ENCODE data around the gene PAN3. TPM values are rescaled to one million over a fixed set of nuclear protein-coding genes. Genes with fewer than 3 reads are reported as not detected.
A peak's percentile ranks its signal among the peaks of the same experiment; 100 is the strongest.

The PAN3 gene, protein sequence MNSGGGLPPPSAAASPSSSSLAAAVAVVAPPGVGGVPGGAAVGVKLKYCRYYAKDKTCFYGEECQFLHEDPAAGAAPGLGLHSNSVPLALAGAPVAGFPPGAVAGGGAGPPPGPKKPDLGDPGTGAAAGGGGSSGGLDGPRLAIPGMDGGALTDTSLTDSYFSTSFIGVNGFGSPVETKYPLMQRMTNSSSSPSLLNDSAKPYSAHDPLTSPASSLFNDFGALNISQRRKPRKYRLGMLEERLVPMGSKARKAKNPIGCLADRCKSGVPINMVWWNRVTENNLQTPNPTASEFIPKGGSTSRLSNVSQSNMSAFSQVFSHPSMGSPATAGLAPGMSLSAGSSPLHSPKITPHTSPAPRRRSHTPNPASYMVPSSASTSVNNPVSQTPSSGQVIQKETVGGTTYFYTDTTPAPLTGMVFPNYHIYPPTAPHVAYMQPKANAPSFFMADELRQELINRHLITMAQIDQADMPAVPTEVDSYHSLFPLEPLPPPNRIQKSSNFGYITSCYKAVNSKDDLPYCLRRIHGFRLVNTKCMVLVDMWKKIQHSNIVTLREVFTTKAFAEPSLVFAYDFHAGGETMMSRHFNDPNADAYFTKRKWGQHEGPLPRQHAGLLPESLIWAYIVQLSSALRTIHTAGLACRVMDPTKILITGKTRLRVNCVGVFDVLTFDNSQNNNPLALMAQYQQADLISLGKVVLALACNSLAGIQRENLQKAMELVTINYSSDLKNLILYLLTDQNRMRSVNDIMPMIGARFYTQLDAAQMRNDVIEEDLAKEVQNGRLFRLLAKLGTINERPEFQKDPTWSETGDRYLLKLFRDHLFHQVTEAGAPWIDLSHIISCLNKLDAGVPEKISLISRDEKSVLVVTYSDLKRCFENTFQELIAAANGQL
- total RNA-seq (16.5 TPM), polyA plus RNA-seq (ENCODE audit: insufficient read depth in 1 of 8, insufficient read length in 8 of 8, low replicate concordance in 1 of 8) (10 to 100 TPM; 17.3 to 24.0 (median 19.0) TPM)
- long read RNA-seq, donor 1, partial matches to known transcripts: 22 of 23 reads
- long read RNA-seq, donor 1, other reads (novel, unspliced or antisense): 0 of 23 reads
- long read RNA-seq, donor 2: 0 reads
- long read RNA-seq, donor 3, partial matches to known transcripts: 35 of 36 reads
- long read RNA-seq, donor 3, other reads (novel, unspliced or antisense): 0 of 36 reads
- long read RNA-seq, donor 4: 0 reads
- long read RNA-seq, donor 5, full-length matches to known transcripts: 1 of 1 reads
- long read RNA-seq, donor 5, partial matches to known transcripts: 0 of 1 reads
- long read RNA-seq, donor 5, other reads (novel, unspliced or antisense): 0 of 1 reads
- long read RNA-seq, donor 6: 0 reads
- long read RNA-seq, donor 7: 0 reads
- long read RNA-seq, donor 8: 0 reads
- long read RNA-seq, donor 9: 0 reads
- long read RNA-seq, donor 10: 0 reads
- long read RNA-seq, donor 11: 0 reads

DNA sequence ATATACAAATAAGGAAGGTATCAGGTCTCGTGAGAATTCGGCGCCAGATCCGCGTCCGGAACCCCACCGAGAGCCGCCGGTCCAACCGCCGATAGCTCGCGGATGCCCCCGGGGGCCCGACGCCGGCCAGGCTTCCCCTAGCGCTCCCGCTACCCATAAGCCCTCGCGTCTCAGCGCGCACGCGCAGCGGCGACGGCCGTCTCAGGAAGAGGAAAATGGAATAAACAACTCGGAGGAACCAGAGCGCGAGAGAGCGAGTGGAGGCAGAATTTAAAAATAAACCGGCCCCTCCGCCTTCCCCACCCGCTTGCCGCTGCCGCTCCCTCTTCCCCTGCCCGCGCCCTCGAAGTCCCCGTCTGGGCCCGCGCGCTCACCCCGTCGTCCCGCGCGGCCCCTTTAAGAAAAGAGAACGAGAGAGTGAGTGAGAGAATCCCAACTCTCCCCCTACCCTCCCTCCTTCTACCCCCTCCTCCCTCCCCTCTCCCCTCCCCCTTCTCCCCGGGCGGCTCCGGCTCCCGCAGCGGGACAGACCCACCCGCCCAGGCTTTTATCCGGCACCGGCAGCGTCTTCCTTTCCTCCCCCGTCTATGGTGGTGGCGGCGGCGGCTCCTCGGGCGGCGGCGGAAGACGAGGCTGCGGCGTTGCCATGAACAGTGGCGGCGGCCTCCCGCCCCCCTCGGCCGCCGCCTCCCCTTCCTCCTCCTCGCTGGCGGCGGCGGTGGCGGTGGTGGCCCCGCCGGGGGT is at the start of gene PAN3:
Gene PAN3 (plus strand): TSS at position 534 of the 744 bp plus-strand sequence. CDS start 113 bp downstream, at position 647.
- Histone ChIP-seq H3K27me3 (ENCODE audit: control insufficient read depth, insufficient read depth, low read length) (no peaks in the 10 kb centered on the region), H3K27ac (ENCODE audit: low read length) (peak within 1 kb of the TSS; percentile 93), H3K4me1 (ENCODE audit: control insufficient read depth, insufficient read depth, low read length) (no peaks in the 10 kb centered on the region), H3K36me3 (ENCODE audit: control insufficient read depth, insufficient read depth, low read length) (no peaks in the 10 kb centered on the region), H3K9me3 (replicated peaks; ENCODE audit: control insufficient read depth, low read depth, low read length) (no peaks in the 10 kb centered on the region), H3K4me3 (ENCODE audit: low read length) (peak within 1 kb of the TSS; percentile 53)
- DNase-seq: peak; percentile 97
- WGBS (ENCODE audit: insufficient coverage): under 1% methylated on average over 32 of the region's 84 CpGs

DNA sequence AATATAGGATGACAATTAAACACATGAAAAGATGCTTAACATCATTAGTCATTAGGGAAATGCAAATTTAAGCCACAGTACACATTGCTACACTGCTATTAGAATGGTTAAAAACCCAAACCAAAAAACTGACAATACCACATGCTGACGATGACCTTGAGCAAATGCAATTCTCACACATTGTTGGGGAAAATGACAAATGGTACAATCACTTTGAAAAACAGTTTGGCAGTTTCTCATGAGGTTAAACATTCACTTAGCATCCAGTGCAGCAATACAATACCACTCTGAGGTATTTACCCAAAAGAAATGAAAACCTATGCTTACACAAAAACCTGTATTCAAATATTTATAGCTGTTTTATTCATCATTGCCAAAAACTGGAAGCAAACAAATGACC is 49.3 kb upstream of the PAN3 start:
- Histone ChIP-seq H3K4me1 (ENCODE audit: control insufficient read depth, insufficient read depth, low read length) (no peaks in the 10 kb centered on the region), H3K27ac (ENCODE audit: low read length) (no peak overlapping the region), H3K9me3 (replicated peaks; ENCODE audit: control insufficient read depth, low read depth, low read length) (no peaks in the 10 kb centered on the region), H3K4me3 (ENCODE audit: low read length) (no peak overlapping the region), H3K36me3 (ENCODE audit: control insufficient read depth, insufficient read depth, low read length) (no peaks in the 10 kb centered on the region), H3K27me3 (ENCODE audit: control insufficient read depth, insufficient read depth, low read length) (no peaks in the 10 kb centered on the region)
- no CpG with 5 or more reads among the region's 1 CpG for WGBS (ENCODE audit: insufficient coverage)
- DNase-seq: no peak

DNA sequence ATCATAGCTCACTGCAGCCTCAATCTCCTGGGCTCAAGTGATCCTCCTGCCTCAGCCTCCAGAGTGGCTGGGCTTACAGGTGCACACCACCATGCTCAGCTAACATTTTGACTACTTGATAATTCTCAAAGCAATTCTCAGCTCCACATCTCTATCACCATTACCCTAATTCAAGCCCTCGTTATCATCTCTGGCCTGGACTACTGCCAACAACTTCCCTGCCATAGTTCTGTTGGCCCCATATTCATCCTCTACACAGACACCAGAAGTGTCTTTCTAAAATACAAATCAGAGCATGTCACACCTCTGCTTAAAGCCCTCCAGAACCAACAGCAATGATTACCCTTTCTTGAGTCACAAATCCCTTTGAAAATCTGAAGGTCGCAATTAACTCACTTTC is 45.9 kb upstream of the PAN3 start:
- Histone ChIP-seq H3K4me1 (ENCODE audit: control insufficient read depth, insufficient read depth, low read length) (no peaks in the 10 kb centered on the region), H3K4me3 (ENCODE audit: low read length) (no peak overlapping the region), H3K27me3 (ENCODE audit: control insufficient read depth, insufficient read depth, low read length) (peaks cover 12% of the 10 kb centered on the region), H3K36me3 (ENCODE audit: control insufficient read depth, insufficient read depth, low read length) (no peaks in the 10 kb centered on the region), H3K27ac (ENCODE audit: low read length) (no peak overlapping the region), H3K9me3 (replicated peaks; ENCODE audit: control insufficient read depth, low read depth, low read length) (no peaks in the 10 kb centered on the region)
- DNase-seq: no peak
- 50% methylated on average over 1 of the region's 2 CpGs for WGBS (ENCODE audit: insufficient coverage)

DNA sequence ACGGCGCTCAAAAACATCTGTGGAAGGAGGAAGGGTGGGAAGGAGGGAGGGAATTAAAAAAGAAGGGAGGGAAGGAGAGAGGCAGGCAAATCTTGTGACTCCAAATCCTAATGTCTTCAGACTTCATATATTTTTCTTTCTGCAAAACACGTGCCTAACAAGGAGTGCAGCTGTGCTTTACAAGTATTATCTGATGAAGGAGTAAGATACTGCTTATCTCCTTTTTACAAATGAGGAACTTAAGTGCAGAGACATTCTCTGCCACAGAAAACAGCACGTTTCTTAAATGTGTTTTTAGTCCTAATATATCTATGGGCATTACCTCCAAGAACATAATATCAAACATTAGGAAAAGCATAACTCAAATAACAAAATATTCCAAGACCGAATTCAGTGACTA is 44.5 kb upstream of the PAN3 start:
- DNase-seq: no peak
- H3K4me3 ChIP-seq (ENCODE audit: low read length): no peak overlapping the region
- no peaks in the 10 kb centered on the region for H3K36me3 ChIP-seq (ENCODE audit: control insufficient read depth, insufficient read depth, low read length)
- H3K4me1 ChIP-seq (ENCODE audit: control insufficient read depth, insufficient read depth, low read length): no peaks in the 10 kb centered on the region
- peaks cover 20% of the 10 kb centered on the region for H3K27me3 ChIP-seq (ENCODE audit: control insufficient read depth, insufficient read depth, low read length)
- H3K9me3 ChIP-seq (replicated peaks; ENCODE audit: control insufficient read depth, low read depth, low read length): peaks cover 5% of the 10 kb centered on the region
- H3K27ac ChIP-seq (ENCODE audit: low read length): no peak overlapping the region
- WGBS (ENCODE audit: insufficient coverage): no CpG with 5 or more reads among the region's 5 CpGs

DNA sequence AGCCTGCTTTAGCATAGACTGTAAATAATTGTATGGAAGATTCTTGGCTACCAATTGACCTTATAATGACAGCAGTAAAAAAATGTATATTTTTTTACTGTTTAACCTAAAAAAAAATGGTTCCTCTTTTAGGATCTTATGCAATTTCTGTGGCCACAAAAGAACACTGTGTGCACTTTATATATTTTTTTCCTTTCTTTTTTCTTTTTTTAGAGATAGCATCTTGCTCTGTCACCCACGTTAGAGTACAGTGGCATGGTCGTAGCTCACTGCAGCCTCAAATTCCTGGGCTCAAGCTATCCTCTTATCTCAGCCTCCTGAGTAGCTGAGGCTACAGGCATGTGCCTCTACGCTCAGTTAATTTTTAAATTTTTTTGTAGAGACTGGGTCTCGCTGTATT is 44.0 kb upstream of the PAN3 start:
- H3K27me3 ChIP-seq (ENCODE audit: control insufficient read depth, insufficient read depth, low read length): peaks cover 21% of the 10 kb centered on the region

DNA sequence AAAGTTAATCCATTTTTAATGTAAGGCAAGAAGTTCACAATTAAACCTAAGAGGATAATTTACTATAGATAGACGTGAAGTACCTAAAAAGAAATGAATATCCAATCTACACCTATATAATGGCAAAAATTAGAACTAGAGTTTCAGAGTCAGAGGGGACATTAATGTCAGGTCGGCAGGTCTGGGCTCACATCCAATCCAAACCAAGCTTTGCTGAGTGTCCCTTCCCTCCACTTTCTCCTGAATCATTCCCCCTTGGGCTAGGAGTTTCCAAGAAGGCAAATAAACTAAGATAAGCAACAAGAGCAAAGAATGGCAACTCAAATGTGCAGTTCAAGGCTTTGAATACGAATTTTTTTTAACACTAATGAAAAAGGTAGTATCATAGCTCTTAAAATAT is 40.8 kb upstream of the PAN3 start:
- Histone ChIP-seq H3K27ac (ENCODE audit: low read length) (no peak overlapping the region), H3K4me3 (ENCODE audit: low read length) (no peak overlapping the region), H3K4me1 (ENCODE audit: control insufficient read depth, insufficient read depth, low read length) (peaks cover 5% of the 10 kb centered on the region), H3K36me3 (ENCODE audit: control insufficient read depth, insufficient read depth, low read length) (no peaks in the 10 kb centered on the region), H3K9me3 (replicated peaks; ENCODE audit: control insufficient read depth, low read depth, low read length) (peaks cover 5% of the 10 kb centered on the region), H3K27me3 (ENCODE audit: control insufficient read depth, insufficient read depth, low read length) (peaks cover 46% of the 10 kb centered on the region)
- WGBS (ENCODE audit: insufficient coverage): no CpG with 5 or more reads among the region's 3 CpGs
- no peak for DNase-seq

More for the DNA sequence above, 44.0 kb upstream of the PAN3 start:
- Histone ChIP-seq H3K27ac (ENCODE audit: low read length) (no peak overlapping the region), H3K4me1 (ENCODE audit: control insufficient read depth, insufficient read depth, low read length) (no peaks in the 10 kb centered on the region), H3K9me3 (replicated peaks; ENCODE audit: control insufficient read depth, low read depth, low read length) (peaks cover 5% of the 10 kb centered on the region), H3K36me3 (ENCODE audit: control insufficient read depth, insufficient read depth, low read length) (no peaks in the 10 kb centered on the region), H3K4me3 (ENCODE audit: low read length) (no peak overlapping the region)
- DNase-seq: no peak
- 70% methylated on average over 2 of the region's 4 CpGs for WGBS (ENCODE audit: insufficient coverage)

DNA sequence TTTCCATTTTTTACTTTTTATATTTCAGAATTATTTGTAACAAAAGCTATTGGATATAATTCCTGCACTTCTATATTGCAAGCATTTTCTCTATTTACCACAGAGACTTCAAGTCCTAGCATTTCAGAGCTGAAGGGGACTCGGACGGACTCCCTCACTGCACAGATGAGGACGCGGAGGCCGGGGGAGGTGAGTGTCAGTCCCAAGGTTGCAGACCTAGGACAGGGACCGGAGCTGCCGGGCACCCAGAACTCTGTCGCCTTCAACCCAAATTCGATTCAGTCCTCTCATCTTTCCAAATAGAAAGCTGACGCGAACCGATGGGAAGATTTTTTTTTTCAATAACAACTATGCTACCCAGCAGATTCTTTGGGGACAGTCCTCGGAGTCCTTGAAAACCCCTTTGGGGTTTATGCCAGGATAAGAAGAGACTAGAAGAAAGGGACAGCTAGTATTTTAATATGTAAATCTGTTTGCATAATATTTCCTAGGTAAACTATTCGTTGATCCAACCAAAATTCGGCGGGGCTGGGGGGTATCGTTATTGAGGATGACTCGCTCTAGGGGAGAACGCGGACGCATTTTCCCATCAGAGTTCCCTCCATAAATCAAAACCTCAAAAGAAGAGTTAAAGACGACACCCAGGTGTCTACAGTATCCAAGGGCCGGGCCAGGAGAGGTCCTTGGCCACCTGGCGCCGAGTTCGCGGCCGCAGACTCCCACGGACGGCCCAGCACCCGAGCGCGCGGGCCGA is 38.8 kb upstream of the PAN3 start:
- Histone ChIP-seq H3K27ac (ENCODE audit: low read length) (no peak overlapping the region), H3K36me3 (ENCODE audit: control insufficient read depth, insufficient read depth, low read length) (no peaks in the 10 kb centered on the region), H3K4me3 (ENCODE audit: low read length) (no peak overlapping the region), H3K27me3 (ENCODE audit: control insufficient read depth, insufficient read depth, low read length) (peaks cover 49% of the 10 kb centered on the region), H3K4me1 (ENCODE audit: control insufficient read depth, insufficient read depth, low read length) (peaks cover 5% of the 10 kb centered on the region), H3K9me3 (replicated peaks; ENCODE audit: control insufficient read depth, low read depth, low read length) (peaks cover 5% of the 10 kb centered on the region)
- WGBS (ENCODE audit: insufficient coverage): 4% methylated on average over 18 of the region's 35 CpGs
- no peak for DNase-seq

DNA sequence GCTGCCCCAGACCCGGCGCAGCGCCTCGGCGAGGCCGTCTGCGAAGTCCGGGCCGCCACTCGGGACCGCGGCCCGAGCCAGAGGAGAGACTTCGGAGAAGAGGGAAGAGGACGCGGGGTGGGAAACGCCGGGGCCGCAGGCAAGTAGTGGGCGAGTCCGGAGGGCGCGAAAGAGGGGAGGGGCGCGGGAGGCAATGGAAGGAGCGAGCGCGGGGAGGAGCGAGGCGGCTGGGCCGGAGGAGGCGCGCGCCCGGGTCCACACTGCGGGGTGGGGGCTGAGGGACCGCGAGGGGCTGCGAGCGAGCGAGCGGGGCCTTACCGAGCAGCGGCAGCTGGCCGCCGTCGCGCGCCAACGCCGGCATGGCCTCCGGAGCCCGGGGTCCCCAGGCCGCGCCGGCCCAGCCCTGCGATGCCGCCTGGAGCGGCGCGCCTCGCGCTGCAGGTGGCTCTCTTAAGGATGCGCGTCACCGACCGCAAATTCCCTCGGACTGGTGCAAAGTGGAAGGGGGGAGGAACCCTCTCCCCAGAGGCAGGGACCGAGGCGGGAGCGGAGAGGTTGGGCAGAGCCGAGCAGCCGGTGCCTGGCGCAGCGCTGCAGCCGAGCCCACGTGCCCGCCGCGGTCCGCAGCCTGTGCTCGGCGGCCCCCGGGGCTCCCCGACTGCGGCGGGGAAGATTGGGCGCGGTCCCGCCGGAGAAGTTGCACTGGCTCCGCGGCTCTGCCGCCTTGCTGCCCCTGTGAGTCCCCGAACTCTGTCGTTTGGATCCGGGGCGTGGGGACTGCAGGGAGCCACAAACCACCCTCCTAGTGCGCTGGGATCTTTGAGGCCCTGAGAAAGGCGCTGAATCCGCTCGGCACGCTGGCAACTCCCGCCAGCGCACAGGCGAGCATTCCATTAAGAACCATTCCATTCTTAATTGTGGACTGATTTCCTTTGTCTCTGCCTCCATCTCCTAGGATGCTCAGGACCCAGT is 37.9 kb upstream of the PAN3 start, which contains the start of gene FLT3:
Gene FLT3 (minus strand): TSS at position 427 of the 972 bp plus-strand sequence. CDS start 66 bp downstream, at position 361.
- peak; percentile 30 for DNase-seq
- Histone ChIP-seq H3K4me3 (ENCODE audit: low read length) (peak within 1 kb of the TSS; percentile 28), H3K27ac (ENCODE audit: low read length) (no peak within 1 kb of the TSS), H3K4me1 (ENCODE audit: control insufficient read depth, insufficient read depth, low read length) (peaks cover 5% of the 10 kb centered on the region), H3K36me3 (ENCODE audit: control insufficient read depth, insufficient read depth, low read length) (no peaks in the 10 kb centered on the region), H3K27me3 (ENCODE audit: control insufficient read depth, insufficient read depth, low read length) (peaks cover 51% of the 10 kb centered on the region), H3K9me3 (replicated peaks; ENCODE audit: control insufficient read depth, low read depth, low read length) (peaks cover 5% of the 10 kb centered on the region)
- under 1% methylated on average over 102 of the region's 106 CpGs for WGBS (ENCODE audit: insufficient coverage)
